Measurements from ENCODE around the gene SENP1. TPM values are rescaled to one million over a fixed set of nuclear protein-coding genes. Genes with fewer than 3 reads are reported as not detected.

SENP1 gene
- total and polyA plus RNA-seq, 7 donors = 4.2 to 26.0 (median 16.9) TPM

GRCh38 chr12:48037267-48037915, 68.5 kb downstream of the SENP1 start:
- H3K9me3 ChIP-seq = no peaks in the 10 kb centered on the region
- no peak overlapping the region for H3K27ac ChIP-seq
- H3K36me3 ChIP-seq = no peaks in the 10 kb centered on the region
- no peak overlapping the region for H3K4me3 ChIP-seq
- TF ChIP-seq POLR2AphosphoS5 (IDR thresholded peaks at IDR 0.05) (no peak), CTCF (IDR thresholded peaks at IDR 0.05) (no peak), EP300 (IDR thresholded peaks at IDR 0.05) (no peak), POLR2A (IDR thresholded peaks at IDR 0.05) (no peak)
- H3K4me1 ChIP-seq = no peaks in the 10 kb centered on the region
- intact Hi-C loops (cut with DNase I) = no loop called here
- WGBS, 2 donors = 72 to 87% methylated on average over 9 of the region's 9 CpGs
- peaks cover 0 to 7% (median 0%) of the 10 kb centered on the region in 3 donors for H3K27me3 ChIP-seq
- DNase-seq = no peak

GRCh38 chr12:48036818-48037217, 69.1 kb downstream of the SENP1 start:
- Histone ChIP-seq H3K9me3 (no peaks in the 10 kb centered on the region), H3K27me3 (peaks cover 0 to 7% (median 0%) of the 10 kb centered on the region in 3 donors), H3K4me1 (no peaks in the 10 kb centered on the region), H3K27ac (no peak overlapping the region), H3K4me3 (no peak overlapping the region), H3K36me3 (no peaks in the 10 kb centered on the region)
- intact Hi-C loops (cut with DNase I) = no loop called here
- no peak for DNase-seq
- 97% methylated on average over 4 of the region's 4 CpGs for WGBS, 2 donors
- TF ChIP-seq CTCF (IDR thresholded peaks at IDR 0.05) (no peak), POLR2AphosphoS5 (IDR thresholded peaks at IDR 0.05) (no peak), EP300 (IDR thresholded peaks at IDR 0.05) (no peak), POLR2A (IDR thresholded peaks at IDR 0.05) (no peak)

GRCh38 chr12:48034835-48035805, 70.8 kb downstream of the SENP1 start:
- DNase-seq = no peak
- Histone ChIP-seq H3K27me3 (peaks cover 0 to 7% (median 0%) of the 10 kb centered on the region in 3 donors), H3K9me3 (no peaks in the 10 kb centered on the region), H3K36me3 (no peaks in the 10 kb centered on the region), H3K27ac (no peak overlapping the region), H3K4me1 (no peaks in the 10 kb centered on the region), H3K4me3 (no peak overlapping the region)
- TF ChIP-seq POLR2A (IDR thresholded peaks at IDR 0.05) = no peak
- TF ChIP-seq CTCF (IDR thresholded peaks at IDR 0.05) = no peak
- TF ChIP-seq EP300 (IDR thresholded peaks at IDR 0.05) = no peak
- no peak for TF ChIP-seq POLR2AphosphoS5 (IDR thresholded peaks at IDR 0.05)
- intact Hi-C loops (cut with DNase I) = no loop called here
- WGBS, 2 donors = 88 to 92% methylated on average over 8 of the region's 8 CpGs

- Histone ChIP-seq H3K9me3 (no peaks in the 10 kb centered on the region), H3K27ac (no peak overlapping the region), H3K36me3 (no peaks in the 10 kb centered on the region), H3K4me3 (no peak overlapping the region), H3K4me1 (no peaks in the 10 kb centered on the region), H3K27me3 (peaks cover 0 to 7% (median 0%) of the 10 kb centered on the region in 3 donors)
- TF ChIP-seq POLR2A (IDR thresholded peaks at IDR 0.05) = no peak
- no peak for TF ChIP-seq POLR2AphosphoS5 (IDR thresholded peaks at IDR 0.05)
- TF ChIP-seq EP300 (IDR thresholded peaks at IDR 0.05) = no peak
- no peak for TF ChIP-seq CTCF (IDR thresholded peaks at IDR 0.05)
- WGBS, 2 donors = 98% methylated on average over 1 of the region's 1 CpG
- intact Hi-C loops (cut with DNase I) = no loop called here
- DNase-seq = no peak
These were observed 72.4 kb downstream of the SENP1 start for GRCh38 chr12:48033451-48033850.

Measured in sigmoid colon (tissue), 7 donors.